Retinal pigment epithelial cell (primary cell): ENCODE measurements around the gene NPHP3.

Experiments used
- DNase-seq: peaks from one replicate; pipeline ENCODE4 v3.0.0-alpha.2; 2010; ENCODE audit warnings: low read depth
- H3K4me3 ChIP-seq: 2 replicates; pipeline ENCODE4 v1.5.1; 2011; ENCODE audit warnings: mild to moderate bottlenecking, low read length, control low read depth, moderate library complexity
- CTCF ChIP-seq: conservative IDR thresholded peaks from 2 replicates; pipeline ENCODE4 v1.5.1; 2011; ENCODE audit warnings: low read depth, low read length, control low read depth, inconsistent platforms

NPHP3 gene

GRCh38 chr3:132657869-132658747, 64.1 kb downstream of the NPHP3 start:
- H3K4me3 ChIP-seq, result no peak overlapping the region
- no peak for DNase-seq
- no peak for TF ChIP-seq CTCF

GRCh38 chr3:132655471-132655870, 66.7 kb downstream of the NPHP3 start:
- no peak for TF ChIP-seq CTCF
- DNase-seq, result no peak
- H3K4me3 ChIP-seq, result no peak overlapping the region

- no peak for DNase-seq
- H3K4me3 ChIP-seq, result no peak overlapping the region
- TF ChIP-seq CTCF, result no peak
Observed at GRCh38 chr3:132654721-132655120, 67.5 kb downstream of the NPHP3 start.

GRCh38 chr3:132654190-132654589, 68.0 kb downstream of the NPHP3 start:
- no peak for TF ChIP-seq CTCF
- H3K4me3 ChIP-seq, result no peak overlapping the region
- DNase-seq, result no peak

- no peak for TF ChIP-seq CTCF
- DNase-seq, result no peak
- no peak overlapping the region for H3K4me3 ChIP-seq
Observed at GRCh38 chr3:132652640-132653270, 69.5 kb downstream of the NPHP3 start.

GRCh38 chr3:132650153-132650552, 72.1 kb downstream of the NPHP3 start:
- no peak for TF ChIP-seq CTCF
- DNase-seq, result no peak
- no peak overlapping the region for H3K4me3 ChIP-seq

- H3K4me3 ChIP-seq, result no peak overlapping the region
- DNase-seq, result no peak
- no peak for TF ChIP-seq CTCF
Observed at GRCh38 chr3:132645058-132645457, 77.2 kb downstream of the NPHP3 start.
